ENCODE data around the gene KMT2E. TPM values are rescaled to one million over a fixed set of nuclear protein-coding genes. Genes with fewer than 3 reads are reported as not detected.

KMT2E gene
- total RNA-seq, 1 donor from 2014 or later = 62.5 TPM

GRCh38 chr7:105130580-105130979 lies 116.6 kb downstream of the KMT2E start:
- H3K9me3 ChIP-seq (ENCODE audit: insufficient read depth, low read depth, low read length) = no peaks in the 10 kb centered on the region
- no peaks in the 10 kb centered on the region for H3K9me3 Mint-ChIP-seq (ENCODE audit: unreplicated experiment)
- no peak overlapping the region for H3K9ac ChIP-seq (ENCODE audit: low read length)
- H3K4me3 ChIP-seq (ENCODE audit: insufficient read depth, low read depth, low read length) = no peak overlapping the region
- H3K4me1 ChIP-seq (ENCODE audit: insufficient read depth, low read length) = no peaks in the 10 kb centered on the region
- H3K27ac Mint-ChIP-seq (ENCODE audit: unreplicated experiment) = no peak overlapping the region
- H3K4me1 Mint-ChIP-seq (ENCODE audit: low read depth, unreplicated experiment) = peaks cover 26% of the 10 kb centered on the region
- FAIRE-seq (no peak), DNase-seq (ENCODE audit: low read depth) (no peak)
- no peak overlapping the region for H2AFZ ChIP-seq (ENCODE audit: low read depth, low read length)
- peaks cover 8% of the 10 kb centered on the region for H3K36me3 ChIP-seq (ENCODE audit: insufficient read depth, low read length)
- peaks cover 58% of the 10 kb centered on the region for H4K20me1 ChIP-seq (ENCODE audit: insufficient read depth, low read length)
- H3K79me2 ChIP-seq (ENCODE audit: insufficient read depth, low read length) = peaks cover 15% of the 10 kb centered on the region
- H3K27ac ChIP-seq (ENCODE audit: low read depth, low read length) = no peak overlapping the region
- TF ChIP-seq EZH2 (IDR thresholded peaks at IDR 0.05; ENCODE audit: insufficient read depth, low read length) = no peak
- TF ChIP-seq, protein P1, sequence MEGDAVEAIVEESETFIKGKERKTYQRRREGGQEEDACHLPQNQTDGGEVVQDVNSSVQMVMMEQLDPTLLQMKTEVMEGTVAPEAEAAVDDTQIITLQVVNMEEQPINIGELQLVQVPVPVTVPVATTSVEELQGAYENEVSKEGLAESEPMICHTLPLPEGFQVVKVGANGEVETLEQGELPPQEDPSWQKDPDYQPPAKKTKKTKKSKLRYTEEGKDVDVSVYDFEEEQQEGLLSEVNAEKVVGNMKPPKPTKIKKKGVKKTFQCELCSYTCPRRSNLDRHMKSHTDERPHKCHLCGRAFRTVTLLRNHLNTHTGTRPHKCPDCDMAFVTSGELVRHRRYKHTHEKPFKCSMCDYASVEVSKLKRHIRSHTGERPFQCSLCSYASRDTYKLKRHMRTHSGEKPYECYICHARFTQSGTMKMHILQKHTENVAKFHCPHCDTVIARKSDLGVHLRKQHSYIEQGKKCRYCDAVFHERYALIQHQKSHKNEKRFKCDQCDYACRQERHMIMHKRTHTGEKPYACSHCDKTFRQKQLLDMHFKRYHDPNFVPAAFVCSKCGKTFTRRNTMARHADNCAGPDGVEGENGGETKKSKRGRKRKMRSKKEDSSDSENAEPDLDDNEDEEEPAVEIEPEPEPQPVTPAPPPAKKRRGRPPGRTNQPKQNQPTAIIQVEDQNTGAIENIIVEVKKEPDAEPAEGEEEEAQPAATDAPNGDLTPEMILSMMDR (IDR thresholded peaks at IDR 0.05; ENCODE audit: insufficient read depth, low read depth, low read length) = no peak
- H3K36me3 Mint-ChIP-seq (ENCODE audit: low read depth, unreplicated experiment) = peaks cover 21% of the 10 kb centered on the region
- H3K27me3 Mint-ChIP-seq (ENCODE audit: low read depth, unreplicated experiment) = no peaks in the 10 kb centered on the region
- H3K4me2 ChIP-seq (ENCODE audit: low read length) = no peak overlapping the region
- H3K4me3 Mint-ChIP-seq (ENCODE audit: unreplicated experiment) = no peak overlapping the region
- no peaks in the 10 kb centered on the region for H3K27me3 ChIP-seq (ENCODE audit: insufficient read depth, low read length)

DNA sequence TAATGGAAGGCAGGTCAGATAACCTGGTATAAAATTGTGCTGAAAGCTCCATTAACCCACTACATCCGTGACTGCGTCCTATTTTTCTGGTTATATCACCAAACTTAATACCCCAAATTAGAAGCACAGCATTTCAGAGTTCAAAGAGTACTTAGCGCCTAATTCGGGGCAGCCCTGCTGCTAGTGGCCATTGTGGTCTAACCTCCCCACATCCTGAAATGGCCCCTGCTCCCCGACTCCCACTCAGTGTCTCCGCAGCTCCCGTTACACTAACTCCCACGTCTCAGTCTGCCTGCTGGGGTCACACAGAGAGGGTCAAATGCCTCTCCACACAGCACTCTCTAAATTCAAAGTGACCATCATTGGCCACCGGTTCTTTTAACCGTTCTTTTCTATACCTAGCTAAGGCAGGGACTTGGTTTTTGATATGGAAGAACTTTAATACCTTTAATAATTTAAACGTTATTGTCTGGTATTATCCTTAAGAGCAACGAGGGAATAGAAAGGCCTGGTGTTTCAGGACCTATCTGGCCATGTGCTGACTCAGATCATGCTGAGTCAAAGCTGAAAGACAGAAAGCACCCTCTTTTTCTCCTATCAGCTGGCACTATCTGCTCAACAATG lies 117.1 kb downstream of the KMT2E start:
- Histone ChIP-seq H3K4me3 (ENCODE audit: insufficient read depth, low read depth, low read length) (no peak overlapping the region), H3K79me2 (ENCODE audit: insufficient read depth, low read length) (peaks cover 15% of the 10 kb centered on the region), H3K4me1 (ENCODE audit: insufficient read depth, low read length) (no peaks in the 10 kb centered on the region), H3K9me3 (ENCODE audit: insufficient read depth, low read depth, low read length) (no peaks in the 10 kb centered on the region), H3K9ac (ENCODE audit: low read length) (no peak overlapping the region), H2AFZ (ENCODE audit: low read depth, low read length) (no peak overlapping the region), H3K4me2 (ENCODE audit: low read length) (no peak overlapping the region), H4K20me1 (ENCODE audit: insufficient read depth, low read length) (peaks cover 63% of the 10 kb centered on the region), H3K27ac (ENCODE audit: low read depth, low read length) (no peak overlapping the region), H3K36me3 (ENCODE audit: insufficient read depth, low read length) (peaks cover 4% of the 10 kb centered on the region), H3K27me3 (ENCODE audit: insufficient read depth, low read length) (no peaks in the 10 kb centered on the region)
- H3K27ac Mint-ChIP-seq (ENCODE audit: unreplicated experiment) = no peak overlapping the region
- no peak for TF ChIP-seq EZH2 (IDR thresholded peaks at IDR 0.05; ENCODE audit: insufficient read depth, low read length)
- TF ChIP-seq, protein P1 (IDR thresholded peaks at IDR 0.05; ENCODE audit: insufficient read depth, low read depth, low read length) = no peak
- H3K4me3 Mint-ChIP-seq (ENCODE audit: unreplicated experiment) = no peak overlapping the region
- no peaks in the 10 kb centered on the region for H3K27me3 Mint-ChIP-seq (ENCODE audit: low read depth, unreplicated experiment)
- FAIRE-seq (no peak), DNase-seq (ENCODE audit: low read depth) (peak; percentile 23)
- no peaks in the 10 kb centered on the region for H3K9me3 Mint-ChIP-seq (ENCODE audit: unreplicated experiment)
- H3K4me1 Mint-ChIP-seq (ENCODE audit: low read depth, unreplicated experiment) = peaks cover 26% of the 10 kb centered on the region
- peaks cover 17% of the 10 kb centered on the region for H3K36me3 Mint-ChIP-seq (ENCODE audit: low read depth, unreplicated experiment)

DNA sequence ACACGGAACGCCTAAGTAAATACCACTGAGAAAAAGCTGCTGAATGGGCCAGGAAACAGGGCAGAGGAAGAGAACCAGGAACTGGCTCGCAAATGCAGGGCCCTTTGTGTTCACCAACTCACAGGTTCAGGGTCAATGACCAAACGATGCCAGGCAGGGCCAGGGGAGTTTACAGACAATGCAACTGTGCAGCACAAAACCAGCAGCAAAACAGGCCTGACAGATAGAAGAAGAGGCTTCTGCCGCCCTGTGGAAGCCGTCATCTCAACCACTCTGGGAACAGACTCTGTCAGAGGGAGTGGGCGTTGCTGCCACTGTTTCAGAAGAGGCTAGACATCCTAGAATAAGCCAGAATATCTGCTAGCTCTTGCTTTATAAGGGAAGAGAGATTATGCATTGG lies 117.9 kb downstream of the KMT2E start:
- Histone ChIP-seq H3K4me1 (ENCODE audit: insufficient read depth, low read length) (no peaks in the 10 kb centered on the region), H3K4me3 (ENCODE audit: insufficient read depth, low read depth, low read length) (no peak overlapping the region), H3K36me3 (ENCODE audit: insufficient read depth, low read length) (peaks cover 4% of the 10 kb centered on the region), H3K4me2 (ENCODE audit: low read length) (no peak overlapping the region), H3K27me3 (ENCODE audit: insufficient read depth, low read length) (no peaks in the 10 kb centered on the region), H3K9ac (ENCODE audit: low read length) (no peak overlapping the region), H4K20me1 (ENCODE audit: insufficient read depth, low read length) (peaks cover 70% of the 10 kb centered on the region), H3K79me2 (ENCODE audit: insufficient read depth, low read length) (peaks cover 15% of the 10 kb centered on the region), H3K27ac (ENCODE audit: low read depth, low read length) (no peak overlapping the region), H2AFZ (ENCODE audit: low read depth, low read length) (no peak overlapping the region), H3K9me3 (ENCODE audit: insufficient read depth, low read depth, low read length) (no peaks in the 10 kb centered on the region)
- DNase-seq (ENCODE audit: low read depth) = no peak
- FAIRE-seq = no peak
- peak overlapping the region; percentile 29 for H3K4me3 Mint-ChIP-seq (ENCODE audit: unreplicated experiment)
- H3K36me3 Mint-ChIP-seq (ENCODE audit: low read depth, unreplicated experiment) = peaks cover 17% of the 10 kb centered on the region
- H3K9me3 Mint-ChIP-seq (ENCODE audit: unreplicated experiment) = no peaks in the 10 kb centered on the region
- no peak for TF ChIP-seq EZH2 (IDR thresholded peaks at IDR 0.05; ENCODE audit: insufficient read depth, low read length)
- TF ChIP-seq, protein P1 (IDR thresholded peaks at IDR 0.05; ENCODE audit: insufficient read depth, low read depth, low read length) = no peak
- no peak overlapping the region for H3K27ac Mint-ChIP-seq (ENCODE audit: unreplicated experiment)
- no peaks in the 10 kb centered on the region for H3K27me3 Mint-ChIP-seq (ENCODE audit: low read depth, unreplicated experiment)
- peaks cover 24% of the 10 kb centered on the region for H3K4me1 Mint-ChIP-seq (ENCODE audit: low read depth, unreplicated experiment)
